Right hindlimb (tissue), 1 donor: ENCODE results near the gene SETD1A.

ENCODE experiments used
- DNase-seq: peaks from one replicate; pipeline ENCODE4 v3.0.0-alpha.2; 2018

The SETD1A gene

GRCh38 chr16:31025339-31025738, 67.8 kb downstream of the SETD1A start:
- no peak for DNase-seq

DNA sequence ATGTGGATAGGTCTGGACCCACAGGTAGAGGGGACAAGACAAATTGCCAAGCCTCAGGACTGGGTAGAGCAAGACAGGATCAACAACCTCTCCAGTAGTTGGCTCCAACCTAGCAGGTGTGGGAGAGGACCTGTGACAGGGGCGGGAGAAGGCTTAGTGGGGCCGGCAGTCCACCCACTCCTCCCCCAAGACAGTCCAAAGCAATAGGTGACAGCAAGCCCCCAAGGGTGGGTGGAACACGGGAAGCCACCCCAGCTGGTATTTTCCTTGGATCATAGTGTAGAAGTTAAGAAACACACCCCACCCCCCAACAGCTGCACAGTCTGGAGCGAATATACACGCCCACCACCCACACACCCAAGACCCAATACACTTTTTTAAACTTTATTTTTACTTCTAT, 71.7 kb downstream of the SETD1A start:
- DNase-seq = no peak

DNA sequence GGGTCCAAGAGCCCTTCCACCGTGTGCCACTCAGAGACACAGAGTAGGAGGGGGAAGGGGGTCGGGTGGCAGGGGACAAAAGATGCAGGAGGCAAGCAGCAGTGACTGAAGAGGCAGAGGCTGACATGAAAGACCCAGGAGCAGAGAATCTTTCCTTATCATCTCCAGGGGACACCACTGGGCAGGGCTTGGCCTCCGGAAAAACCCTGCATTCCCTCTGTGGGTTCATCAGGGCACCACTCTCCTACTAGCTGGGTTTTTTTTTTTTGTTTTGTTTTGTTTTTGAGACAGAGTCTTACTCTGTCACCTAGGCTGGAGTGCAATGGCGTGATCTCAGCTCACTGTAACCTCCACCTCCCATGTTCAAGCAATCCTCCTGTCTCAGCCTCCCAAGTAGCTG, 73.7 kb downstream of the SETD1A start:
- DNase-seq = no peak

- DNase-seq = peak; percentile 98
These were observed 75.5 kb downstream of the SETD1A start, which contains the start of gene STX4 for GRCh38 chr16:31032736-31033708. Gene STX4 (plus strand): TSS chr16:31033558. CDS start chr16:31033806, 248 bp downstream.

- peak; percentile 92 for DNase-seq
These were observed 76.3 kb downstream of the SETD1A start for GRCh38 chr16:31033709-31034492.
